GM18511 (cell line): Measurements from ENCODE around the gene BDH1.
"Not testable (repeated sequence)": the region's sequence is repeated elsewhere in the genome, so short reads cannot be mapped to it uniquely, and the experiment has no call there.

Source experiments
- ATAC-seq: cut with Tn5 transposase; IDR thresholded peaks from one replicate; pipeline ENCODE4 v1.9.1; 2021; ENCODE audit warnings: mild to moderate bottlenecking, moderate library complexity; ENCODE audit not compliant: unreplicated experiment

Gene BDH1

GRCh38 chr3:197521277-197522182 is 34.2 kb downstream of the BDH1 start:
- ATAC-seq = no peak

GRCh38 chr3:197520311-197521276 is 35.2 kb downstream of the BDH1 start:
- ATAC-seq = no peak

- ATAC-seq = no peak
Observed at GRCh38 chr3:197519801-197520211, 36.0 kb downstream of the BDH1 start.

GRCh38 chr3:197518881-197519421 is 36.8 kb downstream of the BDH1 start:
- ATAC-seq = no peak

GRCh38 chr3:197517922-197518683 is 37.7 kb downstream of the BDH1 start:
- not testable (repeated sequence) for ATAC-seq

- not testable (repeated sequence) for ATAC-seq
Observed at GRCh38 chr3:197516890-197517606, 38.7 kb downstream of the BDH1 start.

- ATAC-seq = no peak
Observed at GRCh38 chr3:197516517-197516889, 39.3 kb downstream of the BDH1 start.

GRCh38 chr3:197514786-197515355 is 40.9 kb downstream of the BDH1 start:
- no peak for ATAC-seq

- ATAC-seq = no peak
Observed at GRCh38 chr3:197513953-197514785, 41.6 kb downstream of the BDH1 start.

- ATAC-seq = no peak
Observed at GRCh38 chr3:197512691-197513571, 42.8 kb downstream of the BDH1 start.

- no peak for ATAC-seq
Observed at GRCh38 chr3:197511853-197512635, 43.7 kb downstream of the BDH1 start.

- ATAC-seq = no peak
Observed at GRCh38 chr3:197511130-197511529, 44.6 kb downstream of the BDH1 start.

- no peak for ATAC-seq
Observed at GRCh38 chr3:197510642-197511018, 45.1 kb downstream of the BDH1 start.

- ATAC-seq = no peak
Observed at GRCh38 chr3:197508924-197509775, 46.6 kb downstream of the BDH1 start.

- no peak for ATAC-seq
Observed at GRCh38 chr3:197508461-197508860, 47.3 kb downstream of the BDH1 start.

- no peak for ATAC-seq
Observed at GRCh38 chr3:197508051-197508451, 47.7 kb downstream of the BDH1 start.
